Gastroesophageal sphincter (tissue), 3 donors: ENCODE results near the gene LCMT1.

Source experiments
- CTCF ChIP-seq, 4 experiments: fragments of 200-600 bp in 2 of 4; fragments of 450-650 bp in 2 of 4; sonication (generic) in 1 of 4; IDR thresholded peaks; one replicate each; pipeline ENCODE4 v1.5.1; 2017 to 2019; ENCODE audit warnings: antibody characterized with exemption in 4 of 4, mild to moderate bottlenecking in 2 of 4, moderate library complexity in 2 of 4
- EP300 ChIP-seq: sonication (generic); formaldehyde crosslinking; IDR thresholded peaks from one replicate; pipeline ENCODE4 v1.6.1; 2017; ENCODE audit warnings: antibody characterized with exemption, mild to moderate bottlenecking
- POLR2A ChIP-seq, 2 donors: fragments of 450-650 bp; IDR thresholded peaks; one replicate each; pipeline ENCODE4 v1.6.1; 2017; ENCODE audit warnings: antibody characterized with exemption in 2 of 2, mild to moderate bottlenecking in 2 of 2, moderate library complexity in 1 of 2
- POLR2AphosphoS5 ChIP-seq: sonication (generic); formaldehyde crosslinking; IDR thresholded peaks from one replicate; pipeline ENCODE4 v1.6.1; 2017; ENCODE audit warnings: antibody characterized with exemption

DNA sequence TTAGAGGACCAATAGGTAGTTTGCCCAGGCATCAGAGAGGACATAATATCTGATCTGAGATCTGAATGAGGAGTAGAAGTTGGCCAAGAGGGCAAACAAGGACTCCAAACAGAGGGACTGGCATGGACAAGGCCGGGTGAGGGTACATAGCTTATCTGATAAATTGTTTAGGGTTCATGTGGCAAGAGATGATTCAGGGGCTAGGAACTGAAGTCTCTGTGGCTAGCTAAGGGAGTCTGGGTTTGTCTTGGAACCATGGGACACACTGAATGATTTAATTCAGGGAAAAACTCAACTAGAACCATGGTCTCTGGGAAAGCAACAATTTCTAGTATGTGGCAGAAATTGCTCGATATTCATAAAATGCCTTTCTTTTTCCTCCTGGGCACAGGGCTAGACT is 101.1 kb downstream of the LCMT1 start:
- TF ChIP-seq EP300: no peak
- TF ChIP-seq POLR2AphosphoS5: no peak
- TF ChIP-seq CTCF (IDR thresholded peaks at IDR 0.05): no peak
- TF ChIP-seq POLR2A (IDR thresholded peaks at IDR 0.05): no peak
